Hematopoietic multipotent progenitor cell (in vitro differentiated cells): Measurements from ENCODE around the gene C19orf73. TPM values are rescaled to one million over a fixed set of nuclear protein-coding genes. Genes with fewer than 3 reads are reported as not detected.
A peak's percentile ranks its signal among the peaks of the same experiment; 100 is the strongest.
"Not testable (repeated sequence)": the region's sequence is repeated elsewhere in the genome, so short reads cannot be mapped to it uniquely, and the experiment has no call there.

Experiments
- DNase-seq, 3 donors: peaks; one replicate each; pipeline ENCODE4 v3.0.0-alpha.2; 2011 to 2015; ENCODE audit warnings: low read depth in 2 of 3, low spot score in 2 of 3
- total RNA-seq: library from RNA; depleted of rRNA; stranded (reverse); fragments of >200 nt; gene quantifications from one replicate; pipeline ENCODE4 v1.2.3, GENCODE V29; 2012

C19orf73 gene
- total RNA-seq, 1 donor, result 7.0 TPM

DNA sequence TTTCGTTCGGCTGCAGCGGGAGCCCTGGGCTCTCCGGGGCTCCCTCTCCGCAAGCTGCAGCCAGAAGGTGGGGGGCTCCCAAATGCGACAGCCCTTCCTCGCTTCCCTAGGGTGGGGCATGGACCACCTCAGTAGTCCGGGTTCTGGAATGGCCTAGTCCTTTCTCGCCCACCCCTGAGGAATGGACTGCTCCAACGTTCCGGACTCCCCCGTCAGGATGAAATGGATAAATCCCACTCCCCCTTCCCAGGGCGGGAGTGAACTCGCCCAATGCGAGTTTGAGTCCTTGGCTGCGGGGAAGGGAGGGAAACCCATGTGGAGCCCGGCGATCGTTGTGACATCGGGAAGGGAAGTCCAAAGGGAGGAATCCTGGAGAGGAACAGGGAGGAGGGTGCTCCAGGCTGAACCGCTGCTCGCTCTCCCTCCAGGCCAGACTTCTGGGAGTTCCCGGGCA is 30.7 kb upstream of the C19orf73 start:
- DNase-seq, result peak in 1 of 3 donors; percentile 84

GRCh38 chr19:49148784-49149651 is 30.1 kb upstream of the C19orf73 start:
- DNase-seq, result peak; percentile 47 to 97 (median 91)

DNA sequence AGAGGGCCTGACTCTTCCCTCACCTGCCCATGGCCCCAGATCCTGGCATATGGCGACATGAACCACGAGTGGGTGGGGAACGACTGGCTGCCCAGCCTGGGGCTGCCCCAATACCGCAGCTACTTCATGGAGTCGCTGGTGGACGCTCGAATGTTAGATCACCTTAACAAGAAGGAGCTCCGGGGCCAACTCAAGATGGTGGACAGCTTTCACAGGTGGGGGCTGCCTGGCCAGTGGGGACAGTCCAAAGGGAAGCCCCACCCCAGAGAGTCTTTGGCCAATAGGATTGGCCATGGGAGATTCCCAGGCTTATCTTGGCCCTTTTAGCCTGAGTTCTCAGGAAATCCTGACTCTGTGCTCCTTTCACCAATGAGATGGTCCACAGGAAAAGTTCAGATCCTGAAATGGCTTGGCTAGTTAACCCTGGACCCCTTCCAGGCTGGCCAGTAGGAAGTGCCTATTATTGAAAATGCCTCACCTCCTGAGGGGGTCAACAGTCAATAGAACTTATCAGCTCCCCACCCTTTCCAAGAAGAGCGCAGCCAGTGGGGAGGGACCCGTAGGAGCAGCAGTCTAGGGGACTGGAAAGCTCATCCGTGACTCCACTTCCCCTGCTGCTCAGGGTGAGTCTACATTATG is 29.2 kb upstream of the C19orf73 start:
- no peak for DNase-seq

DNA sequence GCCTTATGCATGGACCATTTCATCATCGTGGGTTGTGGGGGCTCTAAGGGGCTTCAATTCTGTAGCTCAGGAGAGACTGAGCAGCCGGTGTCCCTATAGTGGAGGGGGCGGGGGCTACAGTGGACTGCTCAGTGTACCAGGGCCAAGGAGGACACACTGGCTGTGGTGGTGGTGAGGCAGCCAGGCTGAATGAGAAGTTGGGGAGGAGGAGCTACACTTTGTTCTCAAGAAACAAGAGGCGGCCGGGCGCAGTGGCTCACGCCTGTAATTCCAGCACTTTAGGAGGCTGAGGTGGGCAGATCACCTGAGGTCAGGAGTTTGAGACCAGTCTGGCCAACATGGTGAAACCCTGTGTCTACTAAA is 27.4 kb upstream of the C19orf73 start:
- not testable (repeated sequence) for DNase-seq

- peak; percentile 65 to 94 (median 90) for DNase-seq
Measured at GRCh38 chr19:49145573-49146407, 26.8 kb upstream of the C19orf73 start.

DNA sequence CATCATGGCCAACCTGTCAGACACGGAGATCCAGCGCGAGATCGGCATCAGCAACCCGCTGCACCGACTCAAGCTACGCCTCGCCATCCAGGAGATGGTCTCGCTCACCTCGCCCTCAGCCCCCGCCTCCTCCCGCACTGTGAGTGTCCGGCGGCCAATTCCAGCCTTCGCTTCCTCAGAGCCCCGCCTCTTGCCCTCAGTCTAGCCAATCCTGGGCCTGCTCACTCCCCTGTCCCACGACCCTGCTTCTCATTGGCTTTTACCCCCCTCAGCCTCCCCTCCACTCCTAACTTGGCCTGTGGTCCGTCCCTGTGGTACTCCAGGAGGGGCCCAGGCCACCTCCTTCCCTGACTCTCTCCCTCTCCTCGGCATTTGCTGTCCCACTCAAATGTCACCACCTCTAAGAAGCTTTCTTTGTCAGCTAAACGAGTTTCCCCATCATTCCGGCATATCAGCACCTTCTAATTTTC is 24.0 kb upstream of the C19orf73 start:
- peak in 2 of 3 donors; percentile 84 to 89 for DNase-seq

DNA sequence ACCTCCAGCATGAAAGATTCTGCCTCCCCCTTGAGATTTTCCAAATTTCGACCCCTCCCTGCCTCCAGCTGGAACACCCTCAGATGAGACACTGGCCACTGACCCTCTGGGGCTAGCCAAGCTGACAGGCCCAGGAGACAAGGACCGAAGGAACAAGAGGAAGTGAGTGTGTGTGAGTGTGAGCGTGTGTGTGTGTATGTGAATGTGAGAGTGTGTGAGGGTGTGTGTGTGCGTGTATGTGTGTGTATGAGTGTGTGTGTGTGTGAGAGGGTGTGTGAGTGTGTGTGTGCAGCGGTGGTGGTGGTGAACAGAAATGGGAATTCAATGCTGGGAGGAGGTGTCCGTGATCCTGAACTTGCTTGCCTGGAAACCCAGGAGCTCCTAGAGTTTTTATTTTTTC is 22.4 kb upstream of the C19orf73 start:
- DNase-seq, result no peak

DNA sequence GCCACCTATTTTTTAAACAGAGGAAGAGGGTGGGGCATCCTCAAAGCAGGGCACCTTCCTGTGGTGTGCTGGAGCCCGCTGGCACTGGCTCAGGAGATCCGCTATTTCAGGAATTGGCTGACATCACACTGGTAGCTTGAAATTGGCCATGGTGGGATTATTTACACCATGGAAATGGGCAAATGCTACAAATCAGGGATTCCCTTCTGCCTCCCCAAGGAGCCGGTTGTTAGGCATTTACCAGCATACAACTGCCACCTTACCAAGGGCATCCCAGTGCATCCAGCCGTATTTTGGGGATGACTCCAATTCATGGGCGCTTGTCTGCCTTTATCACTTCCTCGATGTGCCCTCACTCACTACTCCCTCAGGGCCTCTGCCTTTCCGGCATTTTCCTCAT is 22.0 kb upstream of the C19orf73 start:
- DNase-seq, result no peak

GRCh38 chr19:49136771-49137171 is 17.8 kb upstream of the C19orf73 start:
- DNase-seq, result no peak

GRCh38 chr19:49135686-49136085 is 16.7 kb upstream of the C19orf73 start:
- DNase-seq, result no peak

- peak in 1 of 3 donors; percentile 75 for DNase-seq
Measured at GRCh38 chr19:49133621-49134454, 14.9 kb upstream of the C19orf73 start.

GRCh38 chr19:49132974-49133609 is 14.1 kb upstream of the C19orf73 start:
- DNase-seq, result peak in 1 of 3 donors; percentile 66

GRCh38 chr19:49130325-49130724 is 11.4 kb upstream of the C19orf73 start:
- no peak for DNase-seq

DNA sequence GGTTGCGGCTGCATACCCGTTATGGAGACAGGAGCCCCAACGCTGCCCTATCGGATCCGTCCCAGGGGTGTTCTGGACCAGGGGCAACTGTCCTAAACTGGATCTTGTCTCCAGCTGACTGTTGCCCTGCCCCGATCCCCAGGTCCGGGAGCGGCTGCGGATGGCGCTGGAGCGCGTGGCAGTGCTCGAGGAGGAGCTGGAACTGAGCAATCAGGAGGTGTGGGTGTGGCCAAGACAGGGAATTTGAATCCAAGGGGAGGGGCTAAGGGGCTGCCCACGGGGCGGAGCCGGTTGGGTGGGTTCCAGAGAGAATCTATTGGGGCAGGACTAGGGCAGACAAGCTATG is 10.3 kb upstream of the C19orf73 start:
- DNase-seq, result no peak

GRCh38 chr19:49128545-49129237 is 9.7 kb upstream of the C19orf73 start:
- DNase-seq, result no peak

DNA sequence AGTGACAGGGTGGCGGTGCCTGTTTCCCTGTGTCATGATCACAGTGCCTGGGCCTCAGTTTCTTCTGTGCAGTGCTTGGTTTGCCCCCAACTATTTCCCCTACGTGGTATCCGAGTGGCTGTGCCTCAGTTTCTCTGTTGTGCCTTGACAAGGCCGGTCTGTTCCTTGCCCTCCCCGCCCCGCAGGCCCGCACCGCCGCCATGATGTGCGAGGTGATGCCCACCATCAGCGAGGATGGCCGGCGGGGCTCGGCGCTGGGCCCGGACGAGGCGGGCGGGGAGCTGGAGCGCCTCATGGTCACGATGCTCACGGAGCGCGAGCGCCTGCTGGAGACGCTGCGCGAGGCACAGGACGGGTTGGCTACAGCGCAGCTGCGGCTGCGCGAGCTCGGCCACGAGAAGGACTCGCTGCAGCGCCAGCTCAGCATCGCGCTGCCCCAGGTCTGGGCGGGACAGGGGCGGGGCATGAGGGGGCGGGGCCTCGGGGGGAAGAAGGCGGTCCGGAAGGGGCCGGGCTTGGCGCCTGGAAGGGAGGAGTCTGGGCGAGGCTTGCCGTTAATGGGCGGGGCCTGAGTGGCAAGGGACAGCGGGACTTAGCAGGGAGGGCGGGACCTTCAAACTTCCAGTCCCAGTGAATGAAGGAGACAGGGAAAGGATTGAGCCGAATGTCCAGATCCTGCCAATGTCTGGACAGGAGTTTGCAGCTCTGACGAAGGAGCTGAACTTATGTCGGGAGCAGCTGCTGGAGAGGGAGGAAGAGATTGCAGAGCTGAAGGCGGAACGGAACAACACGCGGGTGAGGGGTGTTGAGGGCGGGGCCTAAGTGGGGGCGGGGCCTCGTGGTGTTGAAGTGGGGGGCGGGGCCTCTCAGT is 9.0 kb upstream of the C19orf73 start:
- peak; percentile 92 to 98 (median 97) for DNase-seq

- DNase-seq, result not testable (repeated sequence)
Measured at GRCh38 chr19:49127225-49127624, 8.3 kb upstream of the C19orf73 start.

DNA sequence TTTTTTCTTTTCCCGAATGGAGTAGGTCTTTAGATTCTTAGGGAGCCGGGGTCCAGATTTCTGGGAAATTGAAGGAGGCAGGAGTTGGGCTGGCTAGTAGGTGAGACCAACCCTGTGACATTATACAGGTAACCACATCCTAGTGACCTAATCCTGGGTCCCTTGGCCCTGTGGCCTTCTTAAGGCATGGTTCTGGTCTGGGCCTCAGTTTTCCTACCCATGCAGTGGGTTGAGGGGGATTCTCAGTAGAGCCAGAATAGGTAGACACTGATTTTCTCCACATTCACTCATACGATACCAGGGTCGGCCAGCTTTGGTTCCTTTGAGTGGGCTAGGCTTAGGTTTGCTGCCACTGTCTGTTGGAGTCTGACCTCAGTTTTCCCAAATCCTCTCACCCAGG is 7.6 kb upstream of the C19orf73 start:
- no peak for DNase-seq
